Gastrocnemius medialis (tissue), 4 donors: ENCODE measurements around the gene ZFP64. TPM values are rescaled to one million over a fixed set of nuclear protein-coding genes. Genes with fewer than 3 reads are reported as not detected.

Source experiments
- ATAC-seq, 2 donors: fragments of 150-250 bp; one replicate each; pipeline ENCODE4 v1.9.1; 2016
- DNase-seq, 2 donors: peaks; one replicate each; pipeline ENCODE4 v3.0.0-alpha.2; 2019
- H3K27ac ChIP-seq, 4 donors: fragments of 200-600 bp; sonication (generic); 1 replicate in 1 of 4; 2 replicates in 3 of 4; pipeline ENCODE4 v1.5.1; 2016 to 2018; ENCODE audit warnings: mild to moderate bottlenecking in 2 of 4, moderate library complexity in 1 of 4
- H3K27me3 ChIP-seq, 3 donors: fragments of 200-600 bp; sonication (generic) in 2 of 3; 1 replicate in 1 of 3; 2 replicates in 2 of 3; pipeline versions ENCODE4 v1.5.1 to v1.6.0; 2016 to 2019; ENCODE audit warnings: mild to moderate bottlenecking in 1 of 3, moderate library complexity in 1 of 3
- H3K36me3 ChIP-seq, 2 donors: fragments of 200-600 bp; sonication (generic) in 1 of 2; one replicate each; pipeline ENCODE4 v1.5.1; 2017 to 2018
- H3K4me1 ChIP-seq, 2 donors: fragments of 200-600 bp; sonication (generic) in 1 of 2; one replicate each; pipeline ENCODE4 v1.5.1; 2016 to 2017; ENCODE audit warnings: mild to moderate bottlenecking in 2 of 2
- H3K4me3 ChIP-seq, 4 donors: fragments of 200-600 bp; sonication (generic) in 3 of 4; 1 replicate in 1 of 4; 2 replicates in 3 of 4; pipeline ENCODE4 v1.5.1; 2016 to 2019; ENCODE audit warnings: mild to moderate bottlenecking in 2 of 4
- H3K9me3 ChIP-seq, 3 donors: fragments of 200-600 bp; sonication (generic) in 2 of 3; 1 replicate in 1 of 3; 2 replicates in 2 of 3; pipeline ENCODE4 v1.5.1; 2016 to 2019
- CTCF ChIP-seq, 5 experiments: fragments of 450-650 bp in 3 of 5; fragments of 200-600 bp in 2 of 5; sonication (generic) in 2 of 5; IDR thresholded peaks in 4 of 5; conservative IDR thresholded peaks in 1 of 5; 1 replicate in 4 of 5; 2 replicates in 1 of 5; pipeline ENCODE4 v1.5.1; 2016 to 2019; ENCODE audit warnings: antibody characterized with exemption in 5 of 5, mild to moderate bottlenecking in 3 of 5, moderate library complexity in 3 of 5
- POLR2A ChIP-seq, 2 donors: fragments of 450-650 bp; IDR thresholded peaks; one replicate each; pipeline ENCODE4 v1.6.1; 2017; ENCODE audit warnings: antibody characterized with exemption in 2 of 2, mild to moderate bottlenecking in 2 of 2, moderate library complexity in 2 of 2
- in situ Hi-C, 4 donors: fragments of 200-750 bp; cut with MboI; loops; one replicate each; pipeline versions ENCODE4 v1.15.0 to v1.8.0; 2017; ENCODE audit warnings: low sequenced_read_pairs in 4 of 4
- intact Hi-C: fragments of 100-400 bp; cut with DNase I; formaldehyde crosslinking; loops from one replicate; pipeline ENCODE4 v1.15.1; 2023; ENCODE audit warnings: low total_unique reads
- total RNA-seq, 4 donors: library from RNA; depleted of rRNA; stranded (reverse); fragments of >200 nt; gene quantifications; one replicate each; pipeline versions ENCODE4 v1.1.0 to v1.2.3, GENCODE V29; 2016

The ZFP64 gene
- total RNA-seq, 4 donors from 2014 or later, result 3.3 to 8.0 (median 3.9) TPM

GRCh38 chr20:52110456-52110855, 81.1 kb downstream of the ZFP64 start:
- no peak overlapping the region for H3K4me3 ChIP-seq
- H3K27ac ChIP-seq, result no peak overlapping the region
- H3K36me3 ChIP-seq, result no peaks in the 10 kb centered on the region
- H3K9me3 ChIP-seq, result no peaks in the 10 kb centered on the region
- no peak for ATAC-seq
- no peak for TF ChIP-seq CTCF (IDR thresholded peaks at IDR 0.05 in 4 of 5, conservative IDR thresholded peaks at IDR 0.05 in 1 of 5)
- peaks cover 2 to 6% of the 10 kb centered on the region in 2 donors for H3K4me1 ChIP-seq
- intact Hi-C loops, result no loop called here
- peaks cover 15 to 17% (median 16%) of the 10 kb centered on the region in 3 donors for H3K27me3 ChIP-seq
- in situ Hi-C loops, result no loop called here
- no peak for DNase-seq

DNA sequence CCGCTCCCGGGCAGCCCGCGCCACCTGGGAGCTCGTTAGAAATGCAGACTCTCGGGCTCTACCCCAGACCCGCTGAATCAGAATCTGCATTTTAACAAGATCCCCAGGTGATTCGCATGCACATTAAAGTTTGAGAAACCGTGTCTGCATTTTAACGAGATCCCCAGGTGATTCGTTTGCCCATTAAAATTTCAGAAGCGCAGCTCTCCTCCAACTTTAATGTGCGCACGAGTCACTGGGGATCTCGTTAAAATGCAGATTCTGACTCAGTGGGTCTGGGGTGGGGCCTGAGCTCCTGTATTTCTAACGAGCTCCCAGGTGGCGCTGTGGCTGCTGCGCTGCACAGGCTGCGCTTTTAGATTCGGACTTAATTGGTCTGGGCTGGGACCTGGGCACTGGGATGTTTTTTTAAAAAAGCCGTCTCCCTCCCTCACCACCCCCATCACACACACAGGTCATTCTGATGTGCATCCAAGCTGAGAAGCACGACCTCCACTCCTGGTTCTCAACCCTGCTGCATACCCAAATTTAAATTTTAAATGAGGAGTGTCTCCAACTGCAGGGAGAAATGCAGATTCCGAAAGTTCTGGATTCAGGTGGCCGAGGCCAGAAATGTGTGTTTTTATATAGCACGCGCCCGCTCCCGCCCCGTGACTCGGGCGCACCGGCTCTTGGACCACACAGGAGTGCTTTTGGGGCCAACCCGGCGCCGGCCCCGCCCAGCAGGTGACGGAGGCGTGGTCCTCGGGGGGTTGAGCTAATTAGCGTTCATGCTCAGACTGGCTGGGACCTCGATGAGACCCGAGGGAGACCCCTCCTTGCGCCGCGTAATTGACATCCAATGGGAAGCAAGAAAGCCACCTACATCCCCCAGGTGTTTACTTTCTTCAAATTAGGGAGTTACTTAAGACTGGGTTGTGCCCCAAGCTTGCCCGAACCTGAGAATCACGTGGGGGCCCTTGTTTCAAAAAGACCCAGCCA, 85.8 kb downstream of the ZFP64 start:
- Histone ChIP-seq H3K4me3 (peak overlapping the region; percentile 19 to 52 (median 42)), H3K9me3 (no peaks in the 10 kb centered on the region), H3K4me1 (peaks cover 12 to 13% of the 10 kb centered on the region in 2 donors), H3K36me3 (no peaks in the 10 kb centered on the region), H3K27ac (no peak overlapping the region), H3K27me3 (peaks cover 30 to 38% (median 33%) of the 10 kb centered on the region in 3 donors)
- DNase-seq (no peak), ATAC-seq (no peak)
- intact Hi-C loops, result no loop called here
- TF ChIP-seq POLR2A (IDR thresholded peaks at IDR 0.05), result no peak
- TF ChIP-seq CTCF (IDR thresholded peaks at IDR 0.05 in 4 of 5, conservative IDR thresholded peaks at IDR 0.05 in 1 of 5), result no peak
- in situ Hi-C loops, result no loop called here

GRCh38 chr20:52104546-52105441, 86.8 kb downstream of the ZFP64 start:
- H3K27me3 ChIP-seq, result peaks cover 30 to 38% (median 33%) of the 10 kb centered on the region in 3 donors
- H3K27ac ChIP-seq, result no peak overlapping the region
- peak overlapping the region; percentile 19 to 52 (median 42) for H3K4me3 ChIP-seq
- no peak for TF ChIP-seq CTCF (IDR thresholded peaks at IDR 0.05 in 4 of 5, conservative IDR thresholded peaks at IDR 0.05 in 1 of 5)
- TF ChIP-seq POLR2A (IDR thresholded peaks at IDR 0.05), result no peak
- no peak for DNase-seq
- in situ Hi-C loops, result no loop called here
- ATAC-seq, result no peak
- no peaks in the 10 kb centered on the region for H3K36me3 ChIP-seq
- intact Hi-C loops, result no loop called here
- H3K9me3 ChIP-seq, result no peaks in the 10 kb centered on the region
- peaks cover 12 to 13% of the 10 kb centered on the region in 2 donors for H3K4me1 ChIP-seq

DNA sequence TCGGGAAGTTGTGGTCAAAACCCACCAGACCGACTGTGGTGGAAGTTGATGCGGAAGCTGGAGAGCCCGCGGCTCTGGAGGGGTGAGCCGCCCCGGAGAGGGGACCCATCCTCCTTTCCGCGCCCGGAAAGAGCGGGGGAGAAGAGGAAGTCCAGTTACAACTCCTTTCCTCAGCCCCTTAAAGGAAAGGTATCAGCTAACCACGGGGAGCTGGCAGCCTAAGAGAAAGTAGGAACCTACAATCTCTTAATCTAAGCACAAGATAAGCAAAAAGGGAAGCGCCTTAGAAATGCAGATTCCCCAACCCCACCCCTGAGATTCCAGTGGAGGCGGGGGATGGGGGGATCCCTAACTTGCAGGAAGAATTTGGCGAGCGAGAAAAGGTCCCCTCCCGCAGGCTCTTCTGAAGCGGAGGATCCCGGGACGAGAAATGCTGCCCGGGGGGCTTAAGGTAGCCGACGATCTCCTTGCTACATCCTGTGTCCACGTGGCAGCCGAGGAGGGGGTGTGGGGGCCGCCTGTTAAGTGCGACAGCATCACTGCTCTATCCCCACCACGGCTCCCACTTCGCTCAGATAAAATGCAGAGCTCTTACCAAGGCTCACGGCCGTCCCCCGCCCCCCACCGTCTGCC, 87.5 kb downstream of the ZFP64 start:
- H3K9me3 ChIP-seq, result no peaks in the 10 kb centered on the region
- TF ChIP-seq POLR2A (IDR thresholded peaks at IDR 0.05) (no peak), CTCF (IDR thresholded peaks at IDR 0.05 in 4 of 5, conservative IDR thresholded peaks at IDR 0.05 in 1 of 5) (no peak)
- in situ Hi-C loops, result no loop called here
- no peak for ATAC-seq
- DNase-seq, result no peak
- H3K36me3 ChIP-seq, result no peaks in the 10 kb centered on the region
- H3K27ac ChIP-seq, result no peak overlapping the region
- H3K4me3 ChIP-seq, result peak overlapping the region in 2 of 4 donors; percentile 37 to 52
- H3K27me3 ChIP-seq, result peaks cover 30 to 38% (median 33%) of the 10 kb centered on the region in 3 donors
- intact Hi-C loops, result no loop called here
- peaks cover 12 to 13% of the 10 kb centered on the region in 2 donors for H3K4me1 ChIP-seq
